Adipocyte (in vitro differentiated cells): ENCODE measurements around the gene B3GALNT2.
"Not testable (repeated sequence)": the region's sequence is repeated elsewhere in the genome, so short reads cannot be mapped to it uniquely, and the experiment has no call there.

Experiments
- DNase-seq: peaks from one replicate; pipeline ENCODE4 v3.0.0-alpha.2; 2015; ENCODE audit warnings: low read depth
- H3K27me3 ChIP-seq: replicated peaks from 2 replicates; pipeline ENCODE4 v1.7.0; 2013; ENCODE audit warnings: mild to moderate bottlenecking, low read length, moderate library complexity; ENCODE audit not compliant: control insufficient read depth, insufficient read depth
- H3K36me3 ChIP-seq: 2 replicates; pipeline ENCODE4 v1.7.0; 2013; ENCODE audit warnings: low read length, mild to moderate bottlenecking, moderate library complexity; ENCODE audit not compliant: control insufficient read depth, insufficient read depth, severe bottlenecking
- H3K4me1 ChIP-seq: 2 replicates; pipeline ENCODE4 v1.7.0; 2013; ENCODE audit warnings: mild to moderate bottlenecking, low read length, moderate library complexity; ENCODE audit not compliant: control insufficient read depth, insufficient read depth
- H3K4me3 ChIP-seq: 2 replicates; pipeline ENCODE4 v1.7.0; 2013; ENCODE audit warnings: mild to moderate bottlenecking, low read length, moderate library complexity
- H3K9ac ChIP-seq: 2 replicates; pipeline ENCODE4 v1.7.0; 2013; ENCODE audit warnings: mild to moderate bottlenecking, low read length, moderate library complexity
- H3K9me3 ChIP-seq: 2 replicates; pipeline ENCODE4 v1.7.0; 2013; ENCODE audit warnings: mild to moderate bottlenecking, low read length, moderate library complexity; ENCODE audit not compliant: control insufficient read depth

Gene B3GALNT2

GRCh38 chr1:235504122-235504493, at the start of gene B3GALNT2:
Gene B3GALNT2 (minus strand): TSS chr1:235504452. CDS start chr1:235504252, 200 bp downstream.
- H3K4me3 ChIP-seq, result peak within 1 kb of the TSS; percentile 86
- peak within 1 kb of the TSS; percentile 96 for H3K9ac ChIP-seq
- H3K9me3 ChIP-seq, result no peaks in the 10 kb centered on the region
- H3K36me3 ChIP-seq, result no peaks in the 10 kb centered on the region
- no peak for DNase-seq
- H3K27me3 ChIP-seq, result no peaks in the 10 kb centered on the region
- peaks cover 10% of the 10 kb centered on the region for H3K4me1 ChIP-seq

GRCh38 chr1:235553112-235553551, 48.9 kb upstream of the B3GALNT2 start:
- Histone ChIP-seq H3K9ac (no peak overlapping the region), H3K4me1 (no peaks in the 10 kb centered on the region), H3K9me3 (no peaks in the 10 kb centered on the region), H3K4me3 (no peak overlapping the region), H3K36me3 (no peaks in the 10 kb centered on the region), H3K27me3 (peaks cover 9% of the 10 kb centered on the region)
- no peak for DNase-seq

DNA sequence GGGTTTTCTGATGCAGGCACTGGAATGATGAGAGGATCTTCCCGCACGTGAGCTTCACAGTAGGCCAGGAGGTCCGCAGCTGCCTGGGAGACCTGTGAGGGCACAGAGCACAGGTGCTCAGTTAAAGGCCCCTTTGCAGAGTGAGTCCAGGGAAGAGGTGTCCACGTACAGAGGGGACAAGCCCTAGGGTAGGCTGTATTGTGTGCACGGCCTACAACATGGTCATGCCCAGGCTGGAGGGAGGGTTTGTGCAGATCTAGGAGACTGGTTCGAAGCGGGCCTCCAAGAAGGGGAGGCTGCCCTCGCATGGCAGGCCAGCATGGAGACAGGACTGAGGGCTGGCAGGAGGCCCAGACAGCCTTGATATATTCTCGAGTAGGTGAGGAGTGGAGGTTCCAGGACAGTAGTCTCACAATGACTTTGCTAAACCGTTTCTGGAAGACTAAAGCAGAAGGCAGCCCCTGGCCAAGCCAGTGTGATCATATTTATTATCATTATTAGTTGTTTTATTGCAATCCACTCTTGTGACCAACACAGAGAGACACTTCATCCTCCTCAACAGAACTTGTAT, 48.0 kb upstream of the B3GALNT2 start:
- no peaks in the 10 kb centered on the region for H3K4me1 ChIP-seq
- no peaks in the 10 kb centered on the region for H3K36me3 ChIP-seq
- no peak for DNase-seq
- H3K27me3 ChIP-seq, result peaks cover 13% of the 10 kb centered on the region
- H3K9ac ChIP-seq, result no peak overlapping the region
- H3K9me3 ChIP-seq, result no peaks in the 10 kb centered on the region
- H3K4me3 ChIP-seq, result no peak overlapping the region

DNA sequence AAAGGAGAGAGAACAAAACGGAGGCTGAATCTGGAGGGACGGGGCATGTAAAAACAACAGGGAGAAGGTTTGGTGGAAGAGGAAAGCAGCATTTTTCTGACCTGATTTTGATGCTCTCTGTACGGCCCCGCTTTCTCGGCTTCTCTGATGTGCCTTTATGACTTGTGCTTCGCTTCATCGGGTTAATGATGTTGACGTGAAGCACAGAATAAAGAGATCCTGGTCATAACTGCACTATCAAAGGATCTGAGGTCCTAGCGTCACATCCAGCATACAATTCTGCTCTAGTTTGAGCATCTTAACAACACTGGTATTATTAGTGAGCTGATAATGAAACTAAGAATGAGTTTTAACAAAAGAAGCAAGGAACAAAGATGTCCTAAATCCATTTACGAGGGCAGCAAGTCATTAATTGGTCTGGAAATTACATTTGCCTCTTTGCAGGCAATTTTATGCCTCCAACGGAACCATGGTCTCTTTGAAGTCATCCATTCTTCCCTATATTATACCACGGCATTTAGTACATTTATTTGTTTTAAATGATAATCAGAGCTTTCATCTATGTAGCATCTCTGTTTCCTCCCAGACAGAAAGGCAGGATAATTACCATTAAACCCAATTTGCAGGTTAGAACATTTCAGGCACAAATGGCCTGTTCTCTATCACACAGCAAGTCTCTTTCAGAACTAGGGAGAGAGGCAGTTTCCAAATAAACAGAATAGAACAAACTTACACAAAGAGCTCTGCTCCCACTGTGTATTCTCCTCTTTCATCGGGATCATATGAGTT, 45.3 kb upstream of the B3GALNT2 start:
- no peak overlapping the region for H3K4me3 ChIP-seq
- peaks cover 13% of the 10 kb centered on the region for H3K27me3 ChIP-seq
- no peak for DNase-seq
- H3K36me3 ChIP-seq, result no peaks in the 10 kb centered on the region
- no peaks in the 10 kb centered on the region for H3K4me1 ChIP-seq
- no peak overlapping the region for H3K9ac ChIP-seq
- no peaks in the 10 kb centered on the region for H3K9me3 ChIP-seq

- DNase-seq, H3K4me1 ChIP-seq, H3K9ac ChIP-seq, H3K4me3 ChIP-seq, H3K36me3 ChIP-seq, H3K9me3 ChIP-seq: not testable (repeated sequence)
- H3K27me3 ChIP-seq, result peaks cover 10% of the 10 kb centered on the region
These were observed 42.3 kb upstream of the B3GALNT2 start for GRCh38 chr1:235546369-235547155.

DNA sequence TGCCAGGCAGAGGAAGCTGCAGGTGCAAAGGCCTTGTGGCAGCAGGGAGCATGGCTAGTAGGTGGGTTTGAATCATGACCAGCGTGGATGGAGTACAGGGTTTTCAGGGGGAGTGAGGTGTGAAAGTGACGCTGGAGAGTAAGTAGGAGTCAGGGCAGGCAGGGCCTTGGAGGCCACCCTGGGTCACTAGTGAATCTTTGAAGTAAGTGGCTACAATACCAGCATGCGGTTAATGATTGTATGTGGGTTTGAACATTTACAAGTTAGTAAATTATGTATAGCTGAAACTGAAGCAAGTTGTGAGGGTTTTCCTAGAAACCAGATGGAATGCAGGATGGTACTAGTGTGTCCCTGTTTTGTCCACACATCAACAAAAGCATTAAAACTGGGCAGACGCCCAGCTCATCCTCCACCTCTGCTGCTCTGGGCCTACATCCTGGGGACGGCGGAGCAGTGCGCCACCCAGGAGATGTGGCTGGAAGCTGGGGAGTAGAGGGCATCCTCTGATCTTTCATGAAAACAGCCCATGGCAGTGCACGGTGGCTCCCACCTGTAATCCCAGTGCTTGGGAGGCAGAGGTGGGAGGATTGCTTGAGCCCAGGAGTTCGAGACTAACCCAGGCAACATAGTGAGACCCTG, 41.2 kb upstream of the B3GALNT2 start:
- Histone ChIP-seq H3K9ac (no peak overlapping the region), H3K36me3 (no peaks in the 10 kb centered on the region), H3K9me3 (no peaks in the 10 kb centered on the region), H3K4me3 (no peak overlapping the region), H3K27me3 (peaks cover 10% of the 10 kb centered on the region), H3K4me1 (no peaks in the 10 kb centered on the region)
- no peak for DNase-seq

GRCh38 chr1:235542845-235543244, 38.6 kb upstream of the B3GALNT2 start:
- H3K4me1 ChIP-seq, H3K9ac ChIP-seq, H3K36me3 ChIP-seq, DNase-seq, H3K9me3 ChIP-seq, H3K27me3 ChIP-seq, H3K4me3 ChIP-seq: not testable (repeated sequence)

- no peak for DNase-seq
- Histone ChIP-seq H3K4me3 (no peak overlapping the region), H3K9me3 (no peaks in the 10 kb centered on the region), H3K36me3 (no peaks in the 10 kb centered on the region), H3K4me1 (peaks cover 7% of the 10 kb centered on the region), H3K27me3 (no peaks in the 10 kb centered on the region), H3K9ac (no peak overlapping the region)
These were observed 29.4 kb upstream of the B3GALNT2 start for GRCh38 chr1:235533476-235534168.

DNA sequence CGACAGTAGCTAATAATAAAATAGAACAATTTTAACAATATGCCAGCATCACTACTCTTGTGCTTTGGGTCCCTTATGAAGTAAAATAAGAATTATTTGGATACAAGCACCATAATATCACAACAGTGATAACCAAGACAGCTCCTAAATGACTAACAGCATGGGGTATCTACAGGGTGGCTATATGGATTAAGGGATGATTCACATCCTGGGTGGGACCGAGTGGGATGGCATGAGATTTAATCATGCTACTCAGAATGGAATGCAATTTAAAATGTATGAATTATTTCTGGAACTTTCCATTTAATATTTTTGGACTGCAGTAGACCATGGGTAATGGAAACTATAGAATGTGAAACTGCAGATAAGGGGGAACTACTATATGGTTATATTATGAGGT, 28.1 kb upstream of the B3GALNT2 start:
- Histone ChIP-seq H3K36me3 (no peaks in the 10 kb centered on the region), H3K4me1 (peaks cover 7% of the 10 kb centered on the region), H3K27me3 (no peaks in the 10 kb centered on the region), H3K9me3 (no peaks in the 10 kb centered on the region), H3K9ac (no peak overlapping the region), H3K4me3 (no peak overlapping the region)
- DNase-seq, result peak; percentile 53

GRCh38 chr1:235527196-235527814, 23.1 kb upstream of the B3GALNT2 start:
- Histone ChIP-seq H3K36me3 (no peaks in the 10 kb centered on the region), H3K4me1 (peaks cover 7% of the 10 kb centered on the region), H3K9me3 (no peaks in the 10 kb centered on the region), H3K9ac (no peak overlapping the region), H3K27me3 (no peaks in the 10 kb centered on the region), H3K4me3 (no peak overlapping the region)
- no peak for DNase-seq
